Ovary (tissue), 9 donors: ENCODE results near the gene RNF123. TPM values are rescaled to one million over a fixed set of nuclear protein-coding genes. Genes with fewer than 3 reads are reported as not detected.

Source experiments
- DNase-seq, 5 donors: peaks; one replicate each; pipeline ENCODE4 v3.0.0-alpha.2; 2019 to 2020
- H3K27ac ChIP-seq, 2 donors: fragments of 200-600 bp; one replicate each; pipeline versions ENCODE4 v1.5.1 to v1.8.0; 2019 to 2022
- H3K27me3 ChIP-seq: fragments of 200-600 bp; one replicate; pipeline ENCODE4 v1.8.0; 2022
- H3K36me3 ChIP-seq: fragments of 200-600 bp; sonication (generic); one replicate; pipeline ENCODE4 v1.5.1; 2019
- H3K4me1 ChIP-seq: one replicate; pipeline ENCODE4 v1.8.1; 2013; ENCODE audit warnings: mild to moderate bottlenecking, moderate library complexity; ENCODE audit not compliant: insufficient read depth
- H3K4me3 ChIP-seq: fragments of 200-600 bp; sonication (generic); one replicate; pipeline ENCODE4 v1.5.1; 2017
- H3K9me3 ChIP-seq, 2 donors: fragments of 200-600 bp in 1 of 2; sonication (generic) in 1 of 2; one replicate each; pipeline versions ENCODE4 v1.5.1 to v1.8.1; 2013 to 2019; ENCODE audit warnings: mild to moderate bottlenecking in 1 of 2, moderate library complexity in 1 of 2
- EP300 ChIP-seq: sonication (generic); formaldehyde crosslinking; IDR thresholded peaks from one replicate; pipeline ENCODE4 v1.6.1; 2017; ENCODE audit warnings: antibody characterized with exemption
- POLR2A ChIP-seq: fragments of 450-650 bp; IDR thresholded peaks from one replicate; pipeline ENCODE4 v1.6.1; 2017; ENCODE audit warnings: antibody characterized with exemption, mild to moderate bottlenecking, moderate library complexity
- WGBS, 3 donors: extraction: QIAGEN DNeasy Blood & Tissue Kit in 1 of 3; methylation state at CpG; one replicate each; pipeline versions ENCODE4 v1.1.5 to v1.1.7; 2013 to 2017; 5-methylcytosine and 5-hydroxymethylcytosine counted together
- intact Hi-C, 4 donors: fragments of 100-400 bp; cut with DNase I; formaldehyde crosslinking; loops; one replicate each; pipeline versions ENCODE4 v1.11.0 to v1.15.1; 2022 to 2023
- polyA plus RNA-seq, 2 donors: library from polyadenylated mRNA; stranded (reverse); fragments of 200-250 nt in 1 of 2; fragments of 350-450 nt in 1 of 2; fragmentation: Illumina TruSeq in 1 of 2; extraction: RNeasy Lipid Tissue Mini Kit (QIAGEN cat#74804) in 1 of 2; gene quantifications; one replicate each; pipeline ENCODE4 v1.2.3, GENCODE V29; 2013 to 2014
- total RNA-seq, 7 donors: library from RNA; depleted of rRNA in 2 of 7; stranded (reverse); fragments of >200 nt in 2 of 7; fragmentation: NEBNext Ultra II Directional in 3 of 7; extraction: Animal tissue kit (Norgen Biotek cat#: 25700) in 3 of 7; gene quantifications; one replicate each; pipeline versions ENCODE4 v1.1.0 to v1.2.4, GENCODE V29; 2016 to 2023
- TF ChIP-seq, protein P1 (sequence below), 3 donors: fragments of 450-650 bp in 2 of 3; fragments of 200-600 bp in 1 of 3; IDR thresholded peaks; one replicate each; pipeline versions ENCODE4 v1.5.1 to v1.8.0; 2016 to 2022; ENCODE audit warnings: antibody characterized with exemption in 3 of 3, mild to moderate bottlenecking in 1 of 3
- donor health status: DM: no; HTN: no; CAD: no; lungs with moderate emphysema.
- donor health status: DM: no; HTN: no; CAD: no.
- donor health status: Bipolar disorder and iron deficiency.
- donor health status: DM: yes; HTN: yes; CAD: no.
- donor health status: DM: no; HTN: no; CAD: no.
- donor health status: DM: yes; HTN: yes; CAD: no.

RNF123 gene
- total and polyA plus RNA-seq, 9 donors, result 15.9 to 37.6 (median 24.0) TPM

DNA sequence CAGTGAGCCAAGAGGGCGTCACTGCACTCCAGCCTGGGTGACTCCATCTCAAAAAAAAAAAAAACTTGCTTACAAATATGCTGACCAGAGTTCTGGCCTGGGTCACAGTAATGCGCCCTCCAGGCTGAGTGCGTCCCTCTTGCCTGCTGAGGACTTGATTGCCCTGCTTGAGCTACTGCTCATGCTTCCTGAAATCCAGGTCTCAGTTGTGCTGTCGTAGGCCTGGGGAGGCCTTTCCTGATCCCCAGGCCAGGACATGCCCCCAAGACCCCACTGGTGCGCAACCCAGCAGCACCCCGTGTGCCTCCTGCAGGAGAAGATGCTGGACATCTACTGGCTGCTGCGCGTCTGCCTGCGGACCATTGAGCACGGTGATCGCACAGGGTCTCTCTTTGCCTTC is 22.8 kb downstream of the RNF123 start:
- intact Hi-C loops, result loop anchor here in 1 of 4 donors (10.0 kb wide), 1 partner anchor 133 kb away; no protein-coding TSS in a partner anchor
- WGBS, 3 donors, result 93 to 94% (median 93%) methylated on average over 10 to 11 of the region's 11 CpGs
- Histone ChIP-seq H3K27me3 (no peaks in the 10 kb centered on the region), H3K9me3 (no peaks in the 10 kb centered on the region), H3K27ac (no peak overlapping the region), H3K4me1 (no peaks in the 10 kb centered on the region), H3K4me3 (no peak overlapping the region), H3K36me3 (no peaks in the 10 kb centered on the region)
- DNase-seq, result no peak
- TF ChIP-seq EP300 (no peak), POLR2A (no peak)
- TF ChIP-seq, protein P1, sequence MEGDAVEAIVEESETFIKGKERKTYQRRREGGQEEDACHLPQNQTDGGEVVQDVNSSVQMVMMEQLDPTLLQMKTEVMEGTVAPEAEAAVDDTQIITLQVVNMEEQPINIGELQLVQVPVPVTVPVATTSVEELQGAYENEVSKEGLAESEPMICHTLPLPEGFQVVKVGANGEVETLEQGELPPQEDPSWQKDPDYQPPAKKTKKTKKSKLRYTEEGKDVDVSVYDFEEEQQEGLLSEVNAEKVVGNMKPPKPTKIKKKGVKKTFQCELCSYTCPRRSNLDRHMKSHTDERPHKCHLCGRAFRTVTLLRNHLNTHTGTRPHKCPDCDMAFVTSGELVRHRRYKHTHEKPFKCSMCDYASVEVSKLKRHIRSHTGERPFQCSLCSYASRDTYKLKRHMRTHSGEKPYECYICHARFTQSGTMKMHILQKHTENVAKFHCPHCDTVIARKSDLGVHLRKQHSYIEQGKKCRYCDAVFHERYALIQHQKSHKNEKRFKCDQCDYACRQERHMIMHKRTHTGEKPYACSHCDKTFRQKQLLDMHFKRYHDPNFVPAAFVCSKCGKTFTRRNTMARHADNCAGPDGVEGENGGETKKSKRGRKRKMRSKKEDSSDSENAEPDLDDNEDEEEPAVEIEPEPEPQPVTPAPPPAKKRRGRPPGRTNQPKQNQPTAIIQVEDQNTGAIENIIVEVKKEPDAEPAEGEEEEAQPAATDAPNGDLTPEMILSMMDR (IDR thresholded peaks at IDR 0.05), result no peak

DNA sequence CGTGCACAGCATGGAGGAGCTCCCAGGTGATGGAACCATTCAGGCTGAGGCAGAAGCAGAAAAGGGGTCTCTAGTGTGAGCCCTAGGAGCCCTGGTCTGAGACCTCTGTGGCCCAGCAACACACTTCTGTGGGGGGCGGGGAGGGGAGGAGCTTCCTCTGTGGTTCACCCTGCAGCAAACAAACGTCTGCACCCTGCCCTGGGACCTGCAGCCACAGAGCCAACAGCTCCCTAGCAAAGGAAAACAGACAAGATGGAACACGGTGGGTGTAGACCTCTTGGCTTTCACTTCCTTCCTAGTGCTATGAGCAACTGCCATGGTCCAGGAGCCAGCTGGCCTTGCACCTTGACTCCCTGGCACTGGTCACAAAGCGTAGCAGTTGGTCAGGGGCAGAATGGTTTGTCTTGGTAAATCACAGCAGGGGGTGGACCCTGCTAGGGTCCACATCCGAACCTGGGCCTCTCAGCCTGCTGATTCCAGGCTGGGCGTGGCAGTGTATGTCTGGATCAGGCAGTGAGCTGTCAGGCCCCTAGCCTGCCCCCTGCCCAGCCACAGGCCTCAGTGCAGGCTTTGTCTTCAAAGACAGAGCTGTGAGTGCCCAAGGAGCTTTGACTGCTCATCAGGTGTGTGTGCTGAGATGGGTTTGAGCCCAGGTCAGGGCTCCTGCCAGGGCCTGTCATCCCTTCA is 23.4 kb downstream of the RNF123 start:
- intact Hi-C loops, result loop anchor here in 1 of 4 donors (10.0 kb wide), 1 partner anchor 132 kb away; no protein-coding TSS in a partner anchor

DNA sequence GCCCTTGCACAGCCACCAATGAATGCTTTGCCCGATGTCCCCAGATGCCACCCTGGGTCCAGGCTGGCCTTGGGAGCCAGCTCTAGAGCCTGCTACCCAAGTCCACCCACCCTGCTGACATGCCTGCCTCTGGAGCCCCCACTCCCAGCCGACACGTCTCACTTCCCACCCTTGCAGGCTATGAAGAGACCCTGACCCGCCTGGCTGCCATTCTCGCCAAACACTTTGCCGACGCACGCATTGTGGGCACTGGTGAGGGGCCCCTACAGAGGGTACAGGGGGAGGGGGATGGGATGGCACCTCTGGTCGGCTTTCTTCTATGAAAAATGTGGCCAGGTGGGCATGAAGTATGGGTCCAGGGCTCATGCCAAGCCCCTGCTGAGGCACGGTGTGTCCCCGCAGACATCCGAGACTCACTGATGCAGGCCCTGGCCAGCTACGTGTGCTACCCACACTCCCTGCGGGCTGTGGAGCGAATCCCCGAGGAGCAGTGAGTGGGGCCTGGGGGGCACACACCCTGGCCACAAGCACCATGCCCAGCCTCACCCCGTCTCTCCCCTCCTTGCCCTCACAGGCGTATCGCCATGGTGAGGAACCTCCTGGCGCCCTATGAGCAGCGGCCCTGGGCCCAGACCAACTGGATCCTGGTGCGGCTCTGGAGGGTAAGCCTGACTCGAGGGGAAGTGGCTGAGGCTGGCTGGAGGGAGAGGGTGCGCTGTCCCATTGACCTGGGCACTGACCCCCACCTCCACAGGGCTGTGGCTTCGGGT is 24.2 kb downstream of the RNF123 start:
- TF ChIP-seq, protein P1 (IDR thresholded peaks at IDR 0.05), result no peak
- TF ChIP-seq POLR2A, result no peak
- TF ChIP-seq EP300, result no peak
- intact Hi-C loops, result loop anchor here in 1 of 4 donors (10.0 kb wide), 1 partner anchor 131 kb away; no protein-coding TSS in a partner anchor
- Histone ChIP-seq H3K27me3 (no peaks in the 10 kb centered on the region), H3K36me3 (no peaks in the 10 kb centered on the region), H3K4me3 (no peak overlapping the region), H3K27ac (no peak overlapping the region), H3K9me3 (no peaks in the 10 kb centered on the region), H3K4me1 (peaks cover 3% of the 10 kb centered on the region)
- 91 to 95% (median 92%) methylated on average over 25 of the region's 25 CpGs for WGBS, 3 donors
- no peak for DNase-seq

More for the DNA sequence above, 23.4 kb downstream of the RNF123 start:
- Histone ChIP-seq H3K27ac (no peak overlapping the region), H3K9me3 (no peaks in the 10 kb centered on the region), H3K4me3 (no peak overlapping the region), H3K36me3 (no peaks in the 10 kb centered on the region), H3K27me3 (no peaks in the 10 kb centered on the region), H3K4me1 (no peaks in the 10 kb centered on the region)
- TF ChIP-seq, protein P1 (IDR thresholded peaks at IDR 0.05), result no peak
- TF ChIP-seq POLR2A, result no peak
- no peak for TF ChIP-seq EP300
- no peak for DNase-seq
- WGBS, 3 donors, result 71 to 74% (median 73%) methylated on average over 5 to 7 of the region's 7 CpGs

DNA sequence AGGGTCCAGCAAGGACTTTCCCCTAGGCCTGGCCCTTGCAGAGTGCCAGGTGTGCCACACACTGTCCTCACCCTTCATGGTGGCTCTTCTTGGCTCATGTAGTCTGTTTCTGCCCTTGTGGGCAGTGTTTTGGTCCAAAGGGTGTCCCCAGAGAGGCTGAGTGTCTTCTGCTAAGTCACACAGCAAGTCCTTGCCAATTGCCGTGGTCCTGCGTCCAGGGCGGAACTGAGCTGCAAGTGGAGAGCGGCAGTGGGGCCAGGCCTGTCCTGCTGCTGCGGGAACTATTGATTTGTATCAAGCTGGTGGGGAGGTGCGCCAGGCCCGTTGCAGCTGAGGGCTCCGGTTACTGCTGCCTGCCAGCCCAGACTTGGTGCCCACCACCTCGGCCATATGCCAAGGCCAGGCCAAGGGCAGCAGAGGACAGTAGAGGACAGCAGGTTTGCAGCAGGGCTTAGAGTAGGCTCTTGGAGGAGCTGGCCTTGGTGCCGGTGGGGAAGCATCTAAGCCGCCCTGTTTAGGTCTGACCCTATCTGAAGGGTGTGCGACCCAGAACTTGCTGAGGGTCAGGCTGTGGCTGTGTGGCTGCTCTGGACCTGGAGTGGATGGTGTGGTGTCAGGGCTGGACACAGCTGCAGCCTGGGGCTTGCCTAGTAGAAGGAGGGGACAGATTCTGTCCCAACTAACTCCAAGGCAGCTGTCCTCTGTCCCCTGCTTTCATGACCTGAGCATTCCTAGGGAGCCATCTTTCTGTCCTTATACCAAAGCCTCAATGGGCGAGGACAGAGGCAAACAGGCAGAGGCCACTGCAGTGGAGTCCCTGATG is 25.6 kb downstream of the RNF123 start:
- 81 to 89% (median 85%) methylated on average over 12 to 13 of the region's 13 CpGs for WGBS, 3 donors
- H3K27me3 ChIP-seq, result no peaks in the 10 kb centered on the region
- H3K36me3 ChIP-seq, result no peaks in the 10 kb centered on the region
- DNase-seq, result no peak
- H3K4me3 ChIP-seq, result no peak overlapping the region
- H3K4me1 ChIP-seq, result peaks cover 9% of the 10 kb centered on the region
- intact Hi-C loops, result loop anchor here in 1 of 4 donors (10.0 kb wide), 1 partner anchor 130 kb away; no protein-coding TSS in a partner anchor
- TF ChIP-seq, protein P1 (IDR thresholded peaks at IDR 0.05), result no peak
- TF ChIP-seq POLR2A, result no peak
- TF ChIP-seq EP300, result no peak
- no peaks in the 10 kb centered on the region for H3K9me3 ChIP-seq
- H3K27ac ChIP-seq, result no peak overlapping the region
